Activated naive CD4-positive, alpha-beta T cell treated with anti-CD3 and anti-CD28 coated beads, Interleukin-2, amount 50 U/mL, for 72 hours (primary cell): Measurements from ENCODE around the gene RELB. TPM values are rescaled to one million over a fixed set of nuclear protein-coding genes. Genes with fewer than 3 reads are reported as not detected.
A peak's percentile ranks its signal among the peaks of the same experiment; 100 is the strongest.
"Not testable (repeated sequence)": the region's sequence is repeated elsewhere in the genome, so short reads cannot be mapped to it uniquely, and the experiment has no call there.

ENCODE experiments used
- ATAC-seq, 2 donors: fragments of 150-1000 bp; cut with Tn5 transposase; 2 replicates each; pipeline ENCODE4 v1.10.0; 2021; ENCODE audit warnings: mild to moderate bottlenecking in 2 of 2, moderate library complexity in 2 of 2
- DNase-seq, 2 donors: peaks; one replicate each; pipeline ENCODE4 v3.0.0; 2021 to 2022; ENCODE audit warnings: low spot score in 2 of 2
- H3K27ac Mint-ChIP-seq, 2 donors: one replicate each; pipeline ENCODE4 v1.8.0; 2022; ENCODE audit warnings: mild to moderate bottlenecking in 2 of 2, mixed read lengths in 2 of 2
- H3K36me3 Mint-ChIP-seq, 2 donors: one replicate each; pipeline ENCODE4 v1.8.0; 2022; ENCODE audit warnings: mixed read lengths in 2 of 2
- H3K9me3 Mint-ChIP-seq, 2 donors: one replicate each; pipeline ENCODE4 v1.8.0; 2022; ENCODE audit warnings: mixed read lengths in 2 of 2
- total RNA-seq, 2 donors: library from RNA; stranded (reverse); gene quantifications; one replicate each; pipeline ENCODE4 v1.2.3, GENCODE V29; 2022

RELB gene
- total RNA-seq, 2 donors from 2014 or later = 31.7 to 56.5 TPM

- Mint-ChIP-seq H3K27ac (peak overlapping the region in 1 of 2 donors; percentile 68), H3K9me3 (no peaks in the 10 kb centered on the region), H3K36me3 (peaks cover 0 to 7% of the 10 kb centered on the region in 2 donors)
- ATAC-seq (peak; percentile 53 to 60), DNase-seq (no peak)
These were observed 26.4 kb upstream of the RELB start for GRCh38 chr19:44974857-44975256.

- H3K27ac Mint-ChIP-seq = peak overlapping the region in 1 of 2 donors; percentile 22
- H3K9me3 Mint-ChIP-seq = no peaks in the 10 kb centered on the region
- no peak for ATAC-seq
- no peak for DNase-seq
- H3K36me3 Mint-ChIP-seq = peaks cover 0 to 7% of the 10 kb centered on the region in 2 donors
These were observed 25.8 kb upstream of the RELB start for GRCh38 chr19:44975444-44975843.

GRCh38 chr19:44984005-44984404 lies 17.3 kb upstream of the RELB start:
- H3K9me3 Mint-ChIP-seq = no peaks in the 10 kb centered on the region
- DNase-seq (no peak), ATAC-seq (no peak)
- no peak overlapping the region for H3K27ac Mint-ChIP-seq
- no peaks in the 10 kb centered on the region for H3K36me3 Mint-ChIP-seq

GRCh38 chr19:44985445-44985844 lies 15.8 kb upstream of the RELB start:
- peak overlapping the region in 1 of 2 donors; percentile 55 for H3K27ac Mint-ChIP-seq
- DNase-seq = no peak
- H3K36me3 Mint-ChIP-seq = no peaks in the 10 kb centered on the region
- H3K9me3 Mint-ChIP-seq = no peaks in the 10 kb centered on the region
- ATAC-seq = no peak

- H3K9me3 Mint-ChIP-seq = no peaks in the 10 kb centered on the region
- H3K27ac Mint-ChIP-seq = peak overlapping the region in 1 of 2 donors; percentile 55
- H3K36me3 Mint-ChIP-seq = no peaks in the 10 kb centered on the region
- no peak for ATAC-seq
- DNase-seq = no peak
These were observed 14.9 kb upstream of the RELB start for GRCh38 chr19:44986389-44986788.

- H3K36me3 Mint-ChIP-seq = no peaks in the 10 kb centered on the region
- H3K9me3 Mint-ChIP-seq = no peaks in the 10 kb centered on the region
- no peak for DNase-seq
- peak overlapping the region; percentile 55 to 77 for H3K27ac Mint-ChIP-seq
- ATAC-seq = no peak
These were observed 14.1 kb upstream of the RELB start for GRCh38 chr19:44987148-44987675.

- no peaks in the 10 kb centered on the region for H3K9me3 Mint-ChIP-seq
- no peak for DNase-seq
- ATAC-seq = no peak
- H3K36me3 Mint-ChIP-seq = no peaks in the 10 kb centered on the region
- no peak overlapping the region for H3K27ac Mint-ChIP-seq
These were observed 13.0 kb upstream of the RELB start for GRCh38 chr19:44988273-44988672.

- Mint-ChIP-seq H3K9me3 (no peaks in the 10 kb centered on the region), H3K36me3 (no peaks in the 10 kb centered on the region), H3K27ac (peak overlapping the region in 1 of 2 donors; percentile 37)
- ATAC-seq = peak; percentile 53 to 81
- DNase-seq = peak in 1 of 2 donors; percentile 71
These were observed 12.2 kb upstream of the RELB start for GRCh38 chr19:44988896-44989556.

GRCh38 chr19:44990459-44990858 lies 10.8 kb upstream of the RELB start:
- no peak for ATAC-seq

GRCh38 chr19:44990966-44991365 lies 10.3 kb upstream of the RELB start:
- ATAC-seq (no peak), DNase-seq (no peak)
- H3K36me3 Mint-ChIP-seq = no peaks in the 10 kb centered on the region
- H3K27ac Mint-ChIP-seq = peak overlapping the region; percentile 60 to 73
- no peaks in the 10 kb centered on the region for H3K9me3 Mint-ChIP-seq

More at GRCh38 chr19:44990459-44990858, 10.8 kb upstream of the RELB start:
- Mint-ChIP-seq H3K27ac (no peak overlapping the region), H3K9me3 (no peaks in the 10 kb centered on the region), H3K36me3 (no peaks in the 10 kb centered on the region)
- DNase-seq = no peak

GRCh38 chr19:44992336-44993163 lies 8.7 kb upstream of the RELB start:
- H3K9me3 Mint-ChIP-seq = no peaks in the 10 kb centered on the region
- H3K27ac Mint-ChIP-seq = no peak overlapping the region
- H3K36me3 Mint-ChIP-seq = no peaks in the 10 kb centered on the region
- no peak for ATAC-seq
- DNase-seq = no peak

- Mint-ChIP-seq H3K27ac (peak overlapping the region; percentile 25 to 72), H3K36me3 (no peaks in the 10 kb centered on the region), H3K9me3 (no peaks in the 10 kb centered on the region)
- DNase-seq (no peak), ATAC-seq (no peak)
These were observed 7.7 kb upstream of the RELB start for GRCh38 chr19:44993526-44993925.

- H3K36me3 Mint-ChIP-seq = no peaks in the 10 kb centered on the region
- DNase-seq = no peak
- ATAC-seq = no peak
- H3K27ac Mint-ChIP-seq = peak overlapping the region in 1 of 2 donors; percentile 25
- H3K9me3 Mint-ChIP-seq = no peaks in the 10 kb centered on the region
These were observed 7.2 kb upstream of the RELB start for GRCh38 chr19:44993926-44994537.

GRCh38 chr19:44998025-44998424 lies 3.2 kb upstream of the RELB start:
- ATAC-seq = no peak
- H3K27ac Mint-ChIP-seq = no peak overlapping the region

GRCh38 chr19:44999131-44999925 lies 1.9 kb upstream of the RELB start:
- H3K36me3 Mint-ChIP-seq, ATAC-seq, DNase-seq, H3K9me3 Mint-ChIP-seq: not testable (repeated sequence)
- H3K27ac Mint-ChIP-seq = peak overlapping the region in 1 of 2 donors; percentile 93

More at GRCh38 chr19:44998025-44998424, 3.2 kb upstream of the RELB start:
- peaks cover 6% of the 10 kb centered on the region in 2 donors for H3K36me3 Mint-ChIP-seq
- no peaks in the 10 kb centered on the region for H3K9me3 Mint-ChIP-seq
- DNase-seq = no peak

GRCh38 chr19:45000665-45001064 lies 599 bp upstream of the RELB start:
- DNase-seq, ATAC-seq, H3K36me3 Mint-ChIP-seq, H3K9me3 Mint-ChIP-seq: not testable (repeated sequence)
- H3K27ac Mint-ChIP-seq = peak overlapping the region; percentile 55 to 93
